T-helper 1 cell treated with Interleukin-12 subunit alpha and Interleukin-12 subunit beta and Interleukin-4 antibody, amounts not matched to agents 30 μg/mL and 1 μg/mL, for 36 hours (primary cell): Measurements from ENCODE around the gene TLE3.

Experiments
- H3K27ac Mint-ChIP-seq: one replicate; pipeline ENCODE4 v1.8.0; 2021; ENCODE audit warnings: mild to moderate bottlenecking, mixed read lengths
- H3K27me3 Mint-ChIP-seq: one replicate; pipeline ENCODE4 v1.8.0; 2021; ENCODE audit warnings: low read depth, mixed read lengths
- H3K36me3 Mint-ChIP-seq: one replicate; pipeline ENCODE4 v1.8.0; 2021; ENCODE audit warnings: low read depth, mixed read lengths
- H3K4me1 Mint-ChIP-seq: one replicate; pipeline ENCODE4 v1.8.0; 2021; ENCODE audit warnings: low read depth, mixed read lengths
- H3K4me3 Mint-ChIP-seq: one replicate; pipeline ENCODE4 v1.8.0; 2021; ENCODE audit warnings: mild to moderate bottlenecking, moderate library complexity, mixed read lengths
- H3K9me3 Mint-ChIP-seq: one replicate; pipeline ENCODE4 v1.8.0; 2021; ENCODE audit warnings: mixed read lengths

TLE3 gene

DNA sequence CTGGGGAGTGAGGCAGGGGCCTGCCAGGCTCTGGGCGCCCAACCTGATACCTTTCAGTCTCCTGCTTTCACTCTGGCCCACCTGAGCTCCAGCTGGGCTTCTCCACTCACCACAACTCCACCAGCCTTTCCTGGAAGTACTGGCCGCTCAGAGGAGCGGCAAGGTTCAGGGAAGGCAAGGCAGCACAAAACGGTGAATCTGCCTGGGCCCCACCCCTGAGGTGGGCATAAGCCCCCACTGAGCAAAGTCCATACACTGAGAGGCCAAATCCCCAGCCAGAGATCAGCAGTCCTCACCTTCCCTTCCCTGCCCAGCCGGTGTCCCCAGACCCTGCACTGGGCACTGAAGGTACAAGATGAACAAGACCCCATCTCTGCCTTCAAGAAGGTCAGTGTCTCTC is 70.7 kb downstream of the TLE3 start:
- Mint-ChIP-seq H3K4me3 (no peak overlapping the region), H3K4me1 (peaks cover 25% of the 10 kb centered on the region), H3K27ac (no peak overlapping the region), H3K9me3 (peaks cover 4% of the 10 kb centered on the region), H3K36me3 (peaks cover 4% of the 10 kb centered on the region), H3K27me3 (peaks cover 52% of the 10 kb centered on the region)

DNA sequence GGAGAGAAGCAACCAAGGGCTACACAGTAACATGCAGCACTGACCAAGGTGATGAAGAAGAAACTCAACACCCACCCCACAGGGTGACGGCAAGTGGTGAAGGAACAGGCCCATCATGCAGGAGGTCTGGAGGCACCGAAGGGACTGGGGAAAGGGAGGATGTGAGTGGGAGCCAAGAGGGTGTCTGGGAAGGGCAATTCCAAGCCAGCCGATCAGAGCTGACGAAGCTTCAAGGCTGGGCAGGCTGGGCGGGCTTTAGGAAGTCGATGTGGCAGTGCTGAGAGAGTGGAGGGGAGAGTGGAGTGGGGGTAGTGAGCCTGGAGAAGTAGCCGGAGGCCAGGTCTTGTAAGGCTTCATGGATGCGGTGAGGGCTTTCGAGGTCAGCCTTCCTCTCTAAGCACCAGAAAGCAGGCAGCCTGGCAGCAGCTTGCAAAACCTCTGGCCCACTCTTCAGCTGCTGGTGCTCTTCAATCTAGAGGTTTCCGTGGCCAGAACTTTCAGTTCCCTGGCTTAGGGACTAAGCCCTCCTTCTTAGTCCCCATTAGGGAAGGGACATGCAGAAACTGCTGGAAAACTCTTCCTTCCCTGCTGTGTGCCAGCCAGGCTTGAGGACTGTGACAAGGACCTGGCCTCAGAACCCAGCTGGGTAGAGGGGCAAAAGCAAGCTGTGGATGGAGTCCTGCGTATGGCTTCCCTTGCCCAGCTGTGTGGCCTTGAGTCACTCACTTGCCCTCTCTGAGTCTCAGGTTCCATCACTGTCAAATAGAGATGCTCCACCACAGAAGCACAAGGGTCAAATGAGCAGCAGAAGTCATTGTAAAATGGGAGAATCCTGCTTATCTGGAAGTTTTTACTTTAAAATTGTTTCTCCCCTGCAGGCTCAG is 72.1 kb downstream of the TLE3 start:
- H3K4me1 Mint-ChIP-seq: peaks cover 25% of the 10 kb centered on the region
- H3K4me3 Mint-ChIP-seq: no peak overlapping the region
- peaks cover 4% of the 10 kb centered on the region for H3K9me3 Mint-ChIP-seq
- peaks cover 47% of the 10 kb centered on the region for H3K27me3 Mint-ChIP-seq
- no peak overlapping the region for H3K27ac Mint-ChIP-seq
- H3K36me3 Mint-ChIP-seq: peaks cover 4% of the 10 kb centered on the region

DNA sequence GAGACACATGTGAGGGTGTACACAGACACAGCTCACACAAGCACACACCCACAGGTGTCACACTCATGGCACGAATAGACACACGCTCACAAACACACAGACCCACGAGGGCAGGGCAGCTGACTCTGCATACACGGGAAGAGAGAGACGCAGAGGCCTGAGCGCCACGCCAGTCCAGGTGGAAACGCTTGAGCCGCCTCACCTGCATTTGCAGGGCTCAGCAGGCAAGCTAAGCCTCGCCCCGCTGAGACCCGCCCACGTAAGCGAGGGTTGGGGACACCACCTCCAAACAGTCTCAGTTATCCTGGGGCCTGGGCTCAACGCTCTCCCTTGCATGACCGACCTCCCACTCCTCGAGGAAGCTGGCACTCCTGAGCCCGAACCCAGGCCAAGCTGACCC is 73.2 kb downstream of the TLE3 start:
- Mint-ChIP-seq H3K4me3 (no peak overlapping the region), H3K9me3 (peaks cover 4% of the 10 kb centered on the region), H3K27ac (peak overlapping the region; percentile 31), H3K36me3 (peaks cover 4% of the 10 kb centered on the region), H3K27me3 (peaks cover 52% of the 10 kb centered on the region), H3K4me1 (peaks cover 25% of the 10 kb centered on the region)

DNA sequence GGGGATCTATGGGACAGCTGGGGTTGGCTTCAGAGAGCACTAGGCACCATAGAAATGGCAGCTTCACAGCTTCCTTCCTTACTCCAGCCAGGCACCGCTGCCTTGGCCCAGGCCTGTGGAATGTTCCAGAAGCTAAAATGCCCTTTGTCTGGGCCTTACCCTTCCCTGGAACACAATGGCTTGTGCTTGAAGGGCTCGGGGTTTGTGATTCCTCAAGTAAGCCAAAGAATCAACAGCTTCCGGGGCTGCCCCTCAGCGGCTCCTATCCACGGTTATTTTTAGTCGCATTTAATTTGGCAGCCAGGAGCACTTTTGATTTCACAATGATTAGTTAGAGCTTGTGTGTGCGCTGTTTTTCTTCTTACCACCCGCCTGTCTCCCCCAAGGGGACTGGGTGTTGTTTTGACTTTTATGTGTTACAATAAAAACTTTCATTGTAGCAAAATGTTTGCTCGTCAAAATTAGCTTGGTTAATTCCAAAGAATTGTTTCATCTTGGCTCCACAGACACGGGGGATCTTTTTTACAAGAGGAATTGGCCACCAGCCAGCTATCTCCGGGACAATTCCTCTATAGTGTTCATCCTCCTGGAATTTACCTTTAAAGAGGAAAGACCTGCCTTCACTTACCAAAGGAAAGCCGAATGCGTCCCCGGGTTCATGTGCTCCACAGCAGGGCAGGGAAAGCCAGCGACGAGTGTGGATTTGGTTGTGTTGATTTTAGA is 73.8 kb downstream of the TLE3 start:
- no peak overlapping the region for H3K4me3 Mint-ChIP-seq
- peaks cover 52% of the 10 kb centered on the region for H3K27me3 Mint-ChIP-seq

DNA sequence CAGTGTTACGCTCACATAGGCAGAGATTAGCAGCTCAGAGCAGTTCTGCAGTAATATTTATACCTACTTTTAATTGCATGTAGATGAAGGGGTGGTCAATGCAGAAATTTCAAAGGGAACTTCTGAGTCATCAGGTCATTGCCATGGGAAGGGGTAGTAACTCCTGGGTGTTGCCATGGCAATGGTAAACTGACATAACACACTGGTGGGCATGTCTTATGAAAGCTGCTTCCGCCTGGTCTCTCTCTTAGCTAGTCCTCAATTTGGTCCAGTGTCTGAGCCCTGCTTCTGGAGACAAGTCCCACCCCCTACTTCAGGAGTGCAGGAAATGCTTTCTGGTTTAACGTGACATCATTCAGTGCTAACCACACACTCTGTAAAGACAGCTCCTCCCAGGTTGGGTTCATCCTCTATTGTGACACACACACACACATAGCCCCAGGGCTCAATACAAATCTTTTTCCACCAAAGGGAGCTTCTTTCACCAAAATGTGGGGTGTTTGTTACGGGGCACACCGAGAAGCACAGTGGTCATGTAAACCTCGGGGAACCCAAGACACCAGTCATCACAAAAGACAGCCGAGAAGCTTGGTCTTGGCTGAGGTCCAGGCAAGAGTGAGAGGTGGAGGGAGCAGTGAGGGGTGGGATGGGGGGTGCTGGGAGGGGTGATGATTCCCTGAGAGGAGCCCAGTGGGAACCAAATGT is 74.5 kb downstream of the TLE3 start:
- H3K4me1 Mint-ChIP-seq: peaks cover 25% of the 10 kb centered on the region
- peaks cover 49% of the 10 kb centered on the region for H3K27me3 Mint-ChIP-seq
- H3K36me3 Mint-ChIP-seq: peaks cover 4% of the 10 kb centered on the region
- peak overlapping the region; percentile 58 for H3K4me3 Mint-ChIP-seq
- H3K9me3 Mint-ChIP-seq: peaks cover 4% of the 10 kb centered on the region
- peak overlapping the region; percentile 89 for H3K27ac Mint-ChIP-seq

More for the DNA sequence above, 73.8 kb downstream of the TLE3 start:
- Mint-ChIP-seq H3K4me1 (peaks cover 25% of the 10 kb centered on the region), H3K36me3 (peaks cover 4% of the 10 kb centered on the region), H3K9me3 (peaks cover 4% of the 10 kb centered on the region), H3K27ac (peak overlapping the region; percentile 89)

DNA sequence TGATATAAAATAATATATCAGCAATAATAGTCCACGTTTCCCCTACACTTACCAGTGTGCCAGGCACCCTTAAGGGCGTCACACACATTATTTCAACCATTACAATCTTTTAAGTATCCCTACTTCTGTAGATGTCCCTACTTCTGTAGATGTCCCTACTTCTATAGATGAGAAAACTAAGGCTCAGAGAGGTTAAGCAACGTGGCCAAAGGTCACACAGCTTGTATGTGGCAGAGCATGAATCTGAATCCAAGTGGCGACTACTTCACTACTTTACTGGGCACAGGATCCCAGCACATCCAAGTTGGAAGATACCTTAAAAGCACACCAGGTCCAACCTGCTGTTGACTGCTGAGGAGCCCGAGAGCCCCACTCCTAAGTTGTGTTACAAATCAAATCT is 77.5 kb downstream of the TLE3 start:
- Mint-ChIP-seq H3K27ac (no peak overlapping the region), H3K27me3 (peaks cover 51% of the 10 kb centered on the region), H3K36me3 (peaks cover 6% of the 10 kb centered on the region), H3K9me3 (peaks cover 7% of the 10 kb centered on the region), H3K4me1 (peaks cover 22% of the 10 kb centered on the region), H3K4me3 (no peak overlapping the region)

DNA sequence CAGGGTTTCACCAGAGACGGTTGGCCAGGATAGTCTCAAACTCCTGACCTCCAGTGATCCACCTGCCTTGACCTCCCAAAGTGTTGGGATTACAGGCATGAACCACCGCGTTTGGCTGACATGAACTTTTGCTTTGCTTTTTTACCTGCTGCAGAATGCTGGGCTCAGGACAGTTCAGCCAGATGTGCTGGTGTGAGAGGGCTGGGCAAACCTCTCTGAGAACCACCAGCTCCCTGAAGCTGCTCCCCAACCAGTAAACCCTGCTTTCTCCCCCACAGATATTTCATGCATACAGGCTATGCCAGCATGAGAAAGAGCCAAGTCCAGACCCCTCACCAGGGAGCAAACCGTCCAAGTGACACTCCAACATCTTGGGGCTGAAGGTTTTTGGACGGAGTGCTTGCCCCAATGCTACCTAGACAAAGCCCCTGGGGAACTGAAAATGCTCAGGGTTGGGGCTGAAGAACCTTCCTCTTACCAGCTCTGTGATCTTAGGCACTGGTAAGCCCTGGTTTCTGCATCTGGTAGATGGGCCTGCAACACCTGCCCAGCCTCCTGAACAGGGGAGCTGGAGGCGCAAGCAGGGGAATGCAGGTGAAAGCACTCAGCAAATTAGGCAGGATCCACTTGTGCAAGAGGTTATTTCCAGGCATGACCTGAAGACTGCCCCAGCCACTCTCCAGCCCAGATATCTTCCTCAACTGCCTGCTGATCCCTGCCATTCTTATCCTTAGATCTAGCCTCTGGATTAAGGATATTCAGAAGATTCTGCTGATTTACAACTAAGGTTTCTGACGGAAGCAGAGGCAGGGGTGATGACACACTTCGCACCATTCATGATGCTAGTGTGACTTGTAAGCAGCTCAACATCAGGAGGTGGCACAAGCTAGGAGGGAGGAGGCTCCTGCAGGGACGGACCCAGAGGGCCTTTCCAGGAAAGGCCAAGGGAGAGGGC is 78.8 kb downstream of the TLE3 start:
- peaks cover 16% of the 10 kb centered on the region for H3K4me1 Mint-ChIP-seq
- no peak overlapping the region for H3K4me3 Mint-ChIP-seq
- H3K36me3 Mint-ChIP-seq: peaks cover 6% of the 10 kb centered on the region
- no peak overlapping the region for H3K27ac Mint-ChIP-seq
- peaks cover 7% of the 10 kb centered on the region for H3K9me3 Mint-ChIP-seq
- peaks cover 44% of the 10 kb centered on the region for H3K27me3 Mint-ChIP-seq

DNA sequence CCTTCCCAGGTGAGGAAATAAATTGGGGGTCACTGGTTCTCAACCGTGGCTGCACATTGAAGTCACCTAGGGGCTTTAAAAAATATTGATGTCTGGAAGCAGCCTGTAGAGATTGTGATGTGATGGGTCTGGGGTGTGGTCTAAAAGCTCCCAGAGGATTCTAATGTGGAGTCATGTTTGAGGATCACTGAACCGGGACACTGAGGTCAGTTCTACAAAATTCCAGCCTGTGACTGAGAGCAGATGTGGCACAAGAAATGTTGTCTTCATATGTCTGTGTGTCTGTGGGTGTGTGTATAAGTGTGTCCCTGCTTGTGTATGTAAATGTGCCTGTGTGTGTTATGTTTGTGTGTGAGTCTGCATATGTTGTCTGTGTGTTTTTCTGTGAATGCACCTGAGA is 79.9 kb downstream of the TLE3 start:
- H3K9me3 Mint-ChIP-seq: peaks cover 7% of the 10 kb centered on the region
- H3K4me1 Mint-ChIP-seq: peaks cover 8% of the 10 kb centered on the region
- H3K27ac Mint-ChIP-seq: no peak overlapping the region
- H3K4me3 Mint-ChIP-seq: no peak overlapping the region
- peaks cover 2% of the 10 kb centered on the region for H3K36me3 Mint-ChIP-seq
- peaks cover 43% of the 10 kb centered on the region for H3K27me3 Mint-ChIP-seq

DNA sequence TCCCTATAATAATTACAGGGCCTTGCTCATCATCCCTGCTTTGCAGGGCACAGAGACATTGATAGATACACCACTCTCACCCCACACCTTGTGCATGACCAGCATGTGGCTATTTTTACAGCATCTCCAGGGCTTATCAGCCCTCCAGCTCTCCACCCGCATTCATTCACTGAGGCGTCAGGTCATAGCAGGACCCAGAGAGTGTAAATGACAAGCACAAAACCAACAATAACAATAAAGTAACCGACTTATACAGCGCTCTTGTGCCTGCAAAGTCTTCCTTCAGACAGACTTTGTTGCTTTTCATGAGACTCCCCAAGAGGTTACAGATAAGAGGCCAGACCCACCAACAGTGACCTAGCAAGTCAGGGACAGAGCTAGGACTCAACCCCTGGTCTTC is 80.7 kb downstream of the TLE3 start:
- no peak overlapping the region for H3K4me3 Mint-ChIP-seq
- no peak overlapping the region for H3K27ac Mint-ChIP-seq
- H3K27me3 Mint-ChIP-seq: peaks cover 37% of the 10 kb centered on the region
- H3K36me3 Mint-ChIP-seq: peaks cover 2% of the 10 kb centered on the region
- peaks cover 4% of the 10 kb centered on the region for H3K9me3 Mint-ChIP-seq
- H3K4me1 Mint-ChIP-seq: no peaks in the 10 kb centered on the region

DNA sequence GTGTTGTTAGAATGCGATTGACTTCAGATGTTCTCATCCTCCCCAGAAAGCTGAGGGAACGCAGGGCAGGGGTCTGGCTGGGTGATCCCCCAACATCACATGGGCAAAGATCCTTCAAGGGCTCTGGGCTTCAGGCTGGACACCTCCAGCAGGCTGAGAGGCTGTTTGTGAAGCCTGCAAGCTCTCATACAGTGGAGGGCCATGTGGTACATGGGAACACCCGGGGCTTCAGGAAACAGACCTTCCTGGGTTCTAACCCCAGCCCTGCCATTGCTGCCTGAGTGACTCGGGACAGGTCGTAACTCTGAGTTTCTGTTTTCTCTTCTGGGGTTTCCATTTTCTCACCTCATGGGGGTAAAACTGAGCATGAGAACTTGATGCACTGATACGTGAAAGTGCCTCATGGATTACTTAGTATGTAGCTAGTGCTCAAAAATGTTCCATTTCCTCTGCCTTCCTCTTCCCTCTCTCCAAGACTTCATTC is 81.2 kb downstream of the TLE3 start:
- H3K27ac Mint-ChIP-seq: no peak overlapping the region
- no peaks in the 10 kb centered on the region for H3K4me1 Mint-ChIP-seq
- no peak overlapping the region for H3K4me3 Mint-ChIP-seq
- peaks cover 39% of the 10 kb centered on the region for H3K27me3 Mint-ChIP-seq
- H3K9me3 Mint-ChIP-seq: peaks cover 4% of the 10 kb centered on the region
- H3K36me3 Mint-ChIP-seq: peaks cover 2% of the 10 kb centered on the region

DNA sequence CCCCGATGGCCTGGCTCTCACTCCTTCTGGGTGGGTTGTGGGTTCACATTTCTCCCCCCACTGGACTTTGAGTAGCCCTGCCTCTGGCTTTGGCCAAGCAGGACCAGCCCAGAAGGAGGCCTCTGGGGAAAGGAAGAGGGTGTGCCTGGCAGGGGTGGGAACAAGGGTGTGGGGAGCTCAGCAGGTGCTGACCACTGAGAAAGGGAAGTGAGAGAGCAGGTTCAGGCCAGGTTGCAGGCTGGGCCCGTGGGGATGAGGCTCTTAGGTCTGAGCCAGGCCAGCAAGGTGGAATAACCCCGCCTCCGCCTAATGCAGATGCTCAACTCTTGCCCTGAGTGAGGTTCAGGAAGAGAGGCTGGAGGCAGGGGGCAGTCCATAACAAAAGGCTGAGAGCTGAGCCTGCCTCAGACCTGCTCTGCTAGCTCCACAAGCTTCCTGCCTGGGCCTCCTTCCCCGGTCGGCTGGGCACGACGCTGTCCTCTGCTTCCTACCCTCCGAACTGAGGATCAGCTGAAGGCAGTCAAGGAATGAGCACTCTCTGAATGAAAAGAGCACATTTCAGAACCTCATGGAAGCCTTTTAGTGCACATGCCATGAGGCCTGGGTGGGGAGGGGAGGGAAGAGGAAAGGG is 82.7 kb downstream of the TLE3 start:
- H3K27ac Mint-ChIP-seq: no peak overlapping the region
- peaks cover 35% of the 10 kb centered on the region for H3K27me3 Mint-ChIP-seq
- peaks cover 2% of the 10 kb centered on the region for H3K36me3 Mint-ChIP-seq
- no peak overlapping the region for H3K4me3 Mint-ChIP-seq
- H3K9me3 Mint-ChIP-seq: peaks cover 4% of the 10 kb centered on the region
- H3K4me1 Mint-ChIP-seq: no peaks in the 10 kb centered on the region

DNA sequence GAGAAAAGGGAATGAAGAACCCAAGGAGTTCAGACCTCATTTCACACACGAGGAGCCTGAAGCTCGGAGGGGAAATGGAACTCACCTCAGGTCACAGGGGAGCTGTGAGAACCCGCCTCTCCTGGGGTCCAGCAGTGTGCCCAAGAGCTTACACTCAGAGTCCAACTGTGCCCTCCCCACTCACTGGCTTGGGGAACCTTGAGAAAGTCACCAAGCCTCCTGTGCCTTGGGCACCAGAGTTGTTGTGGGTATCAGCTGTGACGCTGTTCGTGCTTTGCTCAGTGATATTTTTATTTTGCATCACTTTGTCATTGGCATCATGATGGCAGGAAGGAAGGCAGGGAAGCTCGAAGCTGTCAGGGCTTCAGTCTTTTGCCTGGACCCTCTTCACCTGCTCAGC is 83.4 kb downstream of the TLE3 start:
- Mint-ChIP-seq H3K4me1 (no peaks in the 10 kb centered on the region), H3K9me3 (peaks cover 4% of the 10 kb centered on the region), H3K27ac (no peak overlapping the region)

DNA sequence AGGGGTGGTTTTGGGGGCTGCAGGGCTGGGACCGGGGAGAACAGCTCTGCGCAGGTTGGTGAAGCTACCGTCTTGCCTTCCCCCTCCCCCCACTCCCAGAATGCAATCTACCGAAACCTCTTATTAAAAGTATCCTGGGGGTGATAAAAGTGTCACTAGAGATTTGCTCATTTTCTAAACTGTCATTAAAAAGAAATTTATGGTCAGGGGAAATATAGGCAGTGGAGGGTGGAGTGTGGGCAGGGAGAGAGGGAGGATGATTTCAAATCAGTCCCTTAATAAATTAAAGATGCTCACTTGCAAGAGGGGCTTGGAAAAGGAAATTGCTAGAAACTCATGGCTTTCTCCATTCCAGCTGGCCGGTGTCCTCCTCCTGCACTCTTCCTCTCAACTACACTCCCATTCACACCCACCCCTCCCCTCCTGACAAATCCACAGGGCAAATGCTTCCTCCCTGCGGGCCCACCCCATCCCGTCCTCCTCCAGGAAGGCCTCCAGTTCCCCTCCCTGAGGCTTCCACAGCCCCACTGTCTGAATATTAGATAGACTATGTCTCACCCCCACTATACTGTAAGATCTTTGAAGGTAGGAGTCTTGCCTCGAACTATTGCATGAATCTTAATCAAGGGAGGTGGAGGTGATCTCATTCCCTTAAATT is 83.9 kb downstream of the TLE3 start:
- Mint-ChIP-seq H3K9me3 (peaks cover 4% of the 10 kb centered on the region), H3K27ac (no peak overlapping the region), H3K36me3 (peaks cover 2% of the 10 kb centered on the region), H3K4me3 (no peak overlapping the region), H3K4me1 (no peaks in the 10 kb centered on the region), H3K27me3 (peaks cover 35% of the 10 kb centered on the region)

More for the DNA sequence above, 83.4 kb downstream of the TLE3 start:
- Mint-ChIP-seq H3K4me3 (no peak overlapping the region), H3K36me3 (peaks cover 2% of the 10 kb centered on the region), H3K27me3 (peaks cover 35% of the 10 kb centered on the region)
